GM12801 (cell line): ENCODE data around the gene COL13A1.

ENCODE experiments used
- CTCF ChIP-seq: IDR thresholded peaks from one replicate; pipeline ENCODE4 v1.5.1; 2011; ENCODE audit warnings: control low read depth; ENCODE audit not compliant: insufficient read length; ENCODE audit errors: extremely low read depth

COL13A1 gene

GRCh38 chr10:69802424-69803161 lies 887 bp downstream of the COL13A1 start:
- no peak for TF ChIP-seq CTCF

GRCh38 chr10:69803809-69804208 lies 2.1 kb downstream of the COL13A1 start:
- TF ChIP-seq CTCF, result no peak

- no peak for TF ChIP-seq CTCF
Measured at GRCh38 chr10:69804775-69805174, 3.1 kb downstream of the COL13A1 start.

- TF ChIP-seq CTCF, result no peak
Measured at GRCh38 chr10:69807122-69807521, 5.4 kb downstream of the COL13A1 start.

- no peak for TF ChIP-seq CTCF
Measured at GRCh38 chr10:69807696-69808095, 6.0 kb downstream of the COL13A1 start.

- TF ChIP-seq CTCF, result no peak
Measured at GRCh38 chr10:69809318-69809717, 7.6 kb downstream of the COL13A1 start.

- no peak for TF ChIP-seq CTCF
Measured at GRCh38 chr10:69810097-69810496, 8.4 kb downstream of the COL13A1 start.
